Uterus (tissue), 2 donors: ENCODE results near the gene FUT6.

Experiments
- POLR2A ChIP-seq, 2 donors: fragments of 450-650 bp; IDR thresholded peaks; one replicate each; pipeline ENCODE4 v1.6.1; 2016; ENCODE audit warnings: antibody characterized with exemption in 2 of 2, mild to moderate bottlenecking in 1 of 2, moderate library complexity in 1 of 2
- TF ChIP-seq, protein P1 (sequence below), 4 experiments: fragments of 200-600 bp in 2 of 4; fragments of 450-650 bp in 2 of 4; sonication (generic) in 2 of 4; IDR thresholded peaks; one replicate each; pipeline ENCODE4 v1.5.1; 2016 to 2019; ENCODE audit warnings: antibody characterized with exemption in 4 of 4, mild to moderate bottlenecking in 2 of 4, moderate library complexity in 1 of 4

DNA sequence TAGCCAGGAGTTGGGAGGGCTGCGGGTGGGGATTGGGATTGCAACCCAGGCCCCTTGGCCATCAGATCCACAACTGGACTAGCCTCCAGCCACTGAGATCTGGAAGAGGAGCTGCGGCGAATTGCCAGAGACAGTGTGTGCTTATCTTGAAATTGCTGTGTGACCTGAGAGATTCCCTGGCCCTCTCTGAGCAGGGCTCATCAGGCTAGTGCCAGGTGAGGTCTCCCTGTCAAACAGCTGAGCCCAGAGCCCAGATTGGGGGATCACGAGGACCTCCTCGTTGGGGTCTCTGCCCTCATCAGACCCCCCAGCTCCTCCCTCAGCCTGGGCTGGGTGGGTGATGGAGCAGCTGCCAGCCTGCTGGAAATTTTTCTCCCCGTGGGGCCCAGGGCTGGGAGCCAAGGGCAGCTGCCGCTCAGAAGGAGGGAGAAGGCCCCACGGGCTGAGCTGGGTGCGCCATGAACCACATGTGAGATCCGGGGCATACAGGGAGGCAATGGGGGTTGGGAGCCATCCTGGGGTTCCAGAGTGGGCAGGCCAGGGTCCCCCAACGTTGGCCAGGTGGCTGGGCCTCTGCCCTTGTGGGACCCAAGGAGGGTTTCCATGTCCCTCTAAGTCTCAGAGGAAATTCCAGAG, 23.6 kb upstream of the FUT6 start:
- TF ChIP-seq, protein P1, sequence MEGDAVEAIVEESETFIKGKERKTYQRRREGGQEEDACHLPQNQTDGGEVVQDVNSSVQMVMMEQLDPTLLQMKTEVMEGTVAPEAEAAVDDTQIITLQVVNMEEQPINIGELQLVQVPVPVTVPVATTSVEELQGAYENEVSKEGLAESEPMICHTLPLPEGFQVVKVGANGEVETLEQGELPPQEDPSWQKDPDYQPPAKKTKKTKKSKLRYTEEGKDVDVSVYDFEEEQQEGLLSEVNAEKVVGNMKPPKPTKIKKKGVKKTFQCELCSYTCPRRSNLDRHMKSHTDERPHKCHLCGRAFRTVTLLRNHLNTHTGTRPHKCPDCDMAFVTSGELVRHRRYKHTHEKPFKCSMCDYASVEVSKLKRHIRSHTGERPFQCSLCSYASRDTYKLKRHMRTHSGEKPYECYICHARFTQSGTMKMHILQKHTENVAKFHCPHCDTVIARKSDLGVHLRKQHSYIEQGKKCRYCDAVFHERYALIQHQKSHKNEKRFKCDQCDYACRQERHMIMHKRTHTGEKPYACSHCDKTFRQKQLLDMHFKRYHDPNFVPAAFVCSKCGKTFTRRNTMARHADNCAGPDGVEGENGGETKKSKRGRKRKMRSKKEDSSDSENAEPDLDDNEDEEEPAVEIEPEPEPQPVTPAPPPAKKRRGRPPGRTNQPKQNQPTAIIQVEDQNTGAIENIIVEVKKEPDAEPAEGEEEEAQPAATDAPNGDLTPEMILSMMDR (IDR thresholded peaks at IDR 0.05), result no peak
- TF ChIP-seq POLR2A (IDR thresholded peaks at IDR 0.05), result no peak
